HUDEP-2 (cell line): ENCODE results near the gene TMEM231.
"Not testable (repeated sequence)": the region's sequence is repeated elsewhere in the genome, so short reads cannot be mapped to it uniquely, and the experiment has no call there.

Experiments used
- DNase-seq, 76 experiments: peaks; one replicate each; lab custom pipeline; 2025; ENCODE audit not compliant: unreplicated experiment in 76 of 76; lab: John Stamatoyannopoulos, UW

Gene TMEM231

DNA sequence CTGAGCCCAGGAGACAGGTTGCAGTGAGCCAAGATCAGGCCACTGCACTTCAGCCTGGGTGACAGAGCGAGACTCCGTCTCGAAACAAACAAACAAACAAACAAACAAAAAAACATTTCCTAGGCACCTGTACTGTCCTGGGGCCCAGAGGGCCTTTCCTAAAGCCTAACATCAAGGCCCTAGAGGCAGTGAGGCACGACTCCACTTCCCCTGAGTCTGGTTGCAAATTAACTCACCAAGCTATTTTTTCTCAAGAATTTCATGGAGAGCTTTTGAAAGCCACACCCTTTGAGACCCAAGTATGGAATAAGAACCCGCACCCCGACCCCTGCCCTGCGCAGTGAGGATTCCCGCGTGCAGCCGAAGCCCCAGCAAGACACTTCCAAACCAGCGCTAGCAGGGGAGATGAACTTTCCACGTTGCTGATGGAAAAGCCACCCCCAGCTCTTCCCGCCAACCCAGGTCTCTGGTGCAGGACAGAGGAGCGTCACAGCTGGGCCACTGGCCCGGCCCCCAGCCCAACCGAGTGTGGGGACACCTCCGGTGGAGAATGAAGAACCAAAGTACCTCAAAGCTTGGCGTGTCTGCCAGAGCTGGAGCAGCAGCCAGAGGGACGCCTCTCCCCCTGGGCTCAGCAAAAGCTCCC, 21.4 kb downstream of the TMEM231 start:
- no peak for DNase-seq

DNA sequence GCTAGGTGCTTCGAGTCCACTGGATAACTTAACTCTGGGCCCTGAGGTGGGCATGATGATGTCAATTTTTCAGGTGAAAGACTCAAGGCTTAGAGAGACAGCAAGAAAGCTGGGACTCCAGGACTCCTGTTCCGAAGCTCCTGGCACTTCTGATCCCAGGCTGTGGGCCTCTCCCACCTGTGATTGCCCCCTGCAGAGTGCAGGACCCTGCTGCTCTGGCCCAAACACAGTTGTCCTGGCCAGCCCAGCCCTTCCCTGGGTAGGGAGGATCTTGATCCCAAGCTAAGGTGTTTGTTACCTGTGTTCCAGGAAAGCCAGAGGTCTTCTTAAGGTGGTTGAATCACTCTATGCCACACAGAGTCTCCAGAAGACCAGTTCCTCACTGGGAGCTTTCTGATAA, 23.3 kb downstream of the TMEM231 start:
- no peak for DNase-seq

DNA sequence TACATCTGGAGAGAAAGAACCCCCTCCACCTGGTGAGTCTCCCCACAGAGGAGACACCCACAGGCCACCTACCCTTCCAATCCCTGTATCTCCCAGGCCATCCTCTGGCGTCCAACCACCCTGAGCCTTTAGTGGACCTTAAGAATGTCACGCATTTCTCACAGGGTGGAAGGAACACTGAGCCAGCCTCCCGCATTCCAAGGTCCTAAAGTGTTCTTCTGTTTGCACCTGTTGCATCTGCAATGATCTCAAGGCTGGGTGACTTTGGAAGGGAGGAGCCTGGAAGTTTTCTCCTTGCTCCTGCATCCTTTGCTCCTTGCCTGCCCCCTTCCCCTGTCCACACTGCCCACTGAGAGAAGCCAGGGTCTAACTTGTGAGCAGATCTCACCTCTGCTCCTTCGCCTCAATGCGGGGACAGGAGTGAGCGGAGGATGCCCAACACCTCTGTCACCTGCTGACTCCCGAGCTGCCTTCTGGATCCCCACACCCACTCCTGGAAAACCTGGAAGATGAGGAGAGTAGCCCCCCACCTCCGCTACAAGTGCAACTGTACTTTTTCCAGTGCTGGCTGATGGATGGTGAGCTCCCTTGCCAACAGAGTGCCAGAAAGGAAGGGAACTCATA, 23.8 kb downstream of the TMEM231 start:
- no peak for DNase-seq

DNA sequence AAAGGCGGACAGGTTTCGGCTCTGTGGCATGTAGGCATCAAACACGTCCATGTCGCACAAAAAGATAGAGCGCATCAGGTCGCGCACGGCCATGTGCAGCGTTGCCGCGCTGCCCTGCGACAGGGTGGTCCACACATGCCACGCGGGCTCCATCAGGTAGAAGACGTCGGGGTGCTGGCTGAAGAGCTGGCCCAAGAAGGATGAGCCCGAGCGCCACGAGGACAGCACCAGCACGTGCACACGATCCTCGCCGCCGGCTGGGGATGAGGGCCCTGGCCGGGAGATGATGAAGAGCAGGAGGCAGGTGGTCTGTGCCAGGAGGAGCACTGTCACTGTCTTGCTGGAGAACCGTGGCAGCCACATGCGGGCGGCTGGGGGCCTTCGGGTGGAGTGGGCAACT, 26.1 kb downstream of the TMEM231 start:
- DNase-seq, result no peak

DNA sequence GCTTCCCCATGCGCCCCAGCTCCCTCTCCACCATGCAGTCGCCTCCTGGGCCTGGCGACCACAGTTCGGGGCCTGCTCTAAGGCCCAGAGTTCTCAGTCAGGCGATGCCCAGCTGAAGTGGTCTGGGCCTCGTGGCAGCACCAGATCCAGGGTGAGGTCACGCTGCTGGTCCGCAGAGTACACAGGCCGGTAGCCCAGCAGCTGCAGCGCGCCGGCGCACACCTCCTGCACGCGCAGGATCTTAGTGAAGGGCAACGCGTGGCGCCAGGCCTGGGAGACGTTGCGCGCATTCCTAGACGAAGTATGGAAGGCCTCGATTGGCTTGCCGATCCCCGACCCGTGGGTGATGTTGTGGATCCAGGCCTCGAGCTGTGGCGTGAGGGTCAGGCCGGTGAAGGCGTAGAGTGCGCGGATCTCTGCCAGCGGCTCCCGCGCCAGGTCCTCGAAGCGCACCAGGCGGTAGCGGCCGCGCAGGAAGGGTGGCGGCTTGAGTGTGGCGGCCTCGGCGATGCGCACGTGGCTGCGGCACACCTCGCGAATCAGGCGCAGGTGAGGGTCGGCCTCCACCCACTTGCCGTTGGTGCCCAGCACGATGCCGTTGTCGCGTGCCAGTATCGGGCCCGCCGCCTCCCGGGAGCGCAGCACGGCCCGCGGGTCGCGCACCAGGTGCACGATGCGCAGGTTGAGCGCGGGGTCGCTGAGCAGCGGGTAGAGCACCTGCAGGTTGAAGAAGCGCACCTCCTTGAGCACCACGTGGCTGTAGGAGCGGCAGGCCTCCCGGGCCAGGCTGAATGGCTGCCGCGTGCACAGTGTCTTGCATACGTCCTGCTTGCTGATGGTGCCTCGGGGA, 26.8 kb downstream of the TMEM231 start:
- DNase-seq, result no peak

DNA sequence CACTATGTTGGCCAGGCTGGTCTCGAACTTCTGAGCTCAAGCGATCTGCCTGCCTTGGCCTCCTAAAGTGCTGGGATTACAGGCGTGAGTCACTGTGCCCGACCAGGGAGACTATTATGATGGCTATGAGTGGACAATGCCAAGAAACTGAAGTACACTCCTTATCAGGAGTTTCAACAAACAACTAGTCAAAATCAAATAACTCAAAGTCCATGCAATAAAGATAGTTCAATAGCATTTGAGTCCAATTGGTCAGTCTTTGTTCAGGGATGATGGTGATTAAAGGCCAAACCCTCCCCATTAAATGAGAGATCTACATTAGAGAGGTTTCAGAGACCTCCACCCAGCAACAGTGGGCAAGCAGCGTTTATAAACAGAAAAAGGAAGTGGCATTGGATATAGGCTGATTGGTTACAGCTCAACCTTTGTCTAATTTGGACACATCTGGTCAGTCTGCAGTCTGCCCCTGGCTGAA, 28.2 kb downstream of the TMEM231 start:
- DNase-seq, result no peak

DNA sequence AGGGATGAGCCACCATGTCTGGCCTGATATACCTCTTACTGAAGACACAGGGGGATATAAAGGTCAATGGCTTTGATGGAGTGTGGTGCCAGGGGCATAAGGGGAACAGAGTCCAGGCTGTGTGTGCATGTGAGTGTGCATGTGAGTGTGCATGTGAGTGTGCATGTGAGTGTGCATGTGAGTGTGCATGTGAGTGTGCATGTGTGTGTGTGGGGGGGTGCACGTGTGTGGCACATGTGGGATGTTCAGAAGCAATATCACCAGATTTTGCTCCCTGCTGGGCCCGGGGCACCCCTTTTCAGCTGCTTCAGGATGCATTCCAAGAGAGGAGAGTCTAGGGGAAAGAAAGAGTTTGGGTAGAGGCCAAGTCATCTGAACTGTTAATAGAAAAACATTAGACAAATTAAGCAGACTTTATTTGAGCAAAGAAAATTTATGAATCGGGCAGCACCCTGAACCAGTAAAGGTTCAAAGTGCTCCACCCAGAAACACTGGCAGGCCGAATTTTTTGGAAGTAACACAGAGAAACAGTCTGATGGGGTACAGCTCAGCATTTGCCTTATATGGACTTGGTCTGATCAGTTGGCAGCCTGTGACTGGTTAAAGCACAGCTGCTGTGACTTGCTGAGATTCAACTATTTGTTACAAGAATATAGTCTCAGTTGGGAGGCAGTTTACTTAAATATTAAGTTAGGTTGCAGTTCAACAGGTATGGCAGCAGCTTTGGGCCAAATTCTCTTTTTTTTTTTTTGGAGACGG, 29.8 kb downstream of the TMEM231 start:
- DNase-seq, result no peak

DNA sequence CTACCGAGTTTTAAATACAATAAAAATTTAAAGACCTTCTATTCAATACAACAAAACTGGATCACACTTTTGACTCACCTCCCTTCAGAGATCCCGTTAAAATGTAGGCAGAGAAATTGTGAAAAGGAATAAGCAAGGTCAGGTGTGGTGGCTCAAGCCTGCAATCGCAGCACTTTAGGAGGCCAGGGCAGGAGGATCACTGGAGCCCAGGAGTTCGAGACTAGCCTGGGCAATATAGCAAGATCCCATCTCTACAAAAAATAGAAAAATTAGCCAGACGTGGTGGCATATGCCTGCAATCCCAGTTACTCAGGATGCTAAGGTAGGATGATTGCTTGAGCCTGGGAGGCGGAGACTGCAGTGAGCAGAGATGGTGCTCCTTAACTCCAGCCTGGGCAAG, 36.9 kb downstream of the TMEM231 start:
- DNase-seq, result no peak

DNA sequence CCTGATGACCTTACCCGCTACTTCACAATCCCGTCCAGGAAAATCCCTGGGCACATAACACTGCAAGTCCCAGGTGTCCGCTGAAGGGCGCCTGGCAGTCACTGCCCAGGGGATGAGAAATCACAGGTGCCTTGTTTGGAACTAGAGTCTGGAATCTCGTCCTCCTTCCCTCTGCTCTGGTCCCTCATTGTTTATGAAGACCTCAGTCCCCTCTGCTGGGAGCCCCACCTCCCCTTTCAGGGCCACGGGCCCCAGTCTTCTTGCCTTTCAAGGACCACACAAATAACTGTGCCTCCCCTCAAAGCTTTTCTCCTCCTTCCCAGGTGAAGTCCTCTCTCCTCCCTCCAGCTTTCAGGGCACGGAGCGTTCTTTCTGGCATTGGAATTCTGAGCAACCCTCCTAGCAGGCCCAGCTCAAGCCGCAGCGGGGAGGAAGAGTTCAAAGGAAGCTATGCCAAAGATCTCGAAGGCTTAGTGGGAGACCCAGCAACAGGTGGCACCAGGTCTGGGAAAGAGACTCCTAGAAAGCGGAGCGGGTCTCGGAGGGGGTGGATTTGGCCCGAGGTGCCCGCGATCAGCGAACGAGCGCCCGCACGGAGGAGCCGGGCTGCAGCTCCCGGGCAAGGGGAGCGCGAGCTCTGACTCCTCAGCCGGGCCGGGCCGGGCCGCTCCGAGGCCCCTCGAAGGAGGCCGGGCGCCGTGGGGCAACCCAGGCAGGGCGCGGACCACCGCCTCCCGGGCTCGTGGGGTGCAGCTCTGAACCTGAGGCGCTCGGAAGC, 39.7 kb downstream of the TMEM231 start:
- peak in 1 of 76 experiments; percentile 16 for DNase-seq

DNA sequence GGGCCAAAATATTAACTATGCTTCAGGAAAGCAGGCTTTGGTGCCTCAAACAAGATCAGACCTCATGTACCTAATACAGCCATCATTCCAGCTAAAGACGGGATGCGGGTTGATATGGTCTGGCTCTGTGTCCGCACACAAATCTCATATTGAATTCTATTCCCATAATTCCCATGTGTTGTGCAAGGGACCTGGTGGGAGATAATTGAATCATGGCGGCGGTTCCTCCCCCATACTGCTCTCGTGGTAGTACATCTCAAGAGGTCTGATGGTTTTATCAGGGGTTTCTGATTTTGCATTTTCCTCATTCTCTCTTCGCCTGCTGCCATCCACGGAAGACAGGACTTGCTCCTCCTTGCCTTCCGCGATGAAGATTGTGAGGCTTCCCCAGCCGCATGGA, 41.8 kb downstream of the TMEM231 start:
- no peak for DNase-seq

DNA sequence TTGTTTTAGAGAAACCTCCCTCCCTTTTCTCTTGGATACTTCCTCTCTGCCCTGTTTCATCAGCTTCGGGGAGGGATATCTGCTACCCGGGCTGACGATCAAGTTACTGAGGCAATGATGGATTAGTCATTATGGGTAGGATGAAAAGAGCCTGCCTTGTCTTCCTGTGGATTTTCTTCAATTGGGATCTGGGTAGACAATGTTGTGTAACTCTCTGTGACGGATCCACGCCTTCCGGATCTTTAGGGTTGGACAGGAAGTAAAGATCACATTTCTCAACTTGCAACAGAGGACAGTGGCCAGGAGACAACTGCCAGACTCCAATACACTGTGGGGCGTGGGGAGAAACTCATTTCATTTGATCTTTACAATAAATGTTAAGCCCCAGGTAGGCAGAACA, 49.5 kb downstream of the TMEM231 start:
- DNase-seq, result no peak

DNA sequence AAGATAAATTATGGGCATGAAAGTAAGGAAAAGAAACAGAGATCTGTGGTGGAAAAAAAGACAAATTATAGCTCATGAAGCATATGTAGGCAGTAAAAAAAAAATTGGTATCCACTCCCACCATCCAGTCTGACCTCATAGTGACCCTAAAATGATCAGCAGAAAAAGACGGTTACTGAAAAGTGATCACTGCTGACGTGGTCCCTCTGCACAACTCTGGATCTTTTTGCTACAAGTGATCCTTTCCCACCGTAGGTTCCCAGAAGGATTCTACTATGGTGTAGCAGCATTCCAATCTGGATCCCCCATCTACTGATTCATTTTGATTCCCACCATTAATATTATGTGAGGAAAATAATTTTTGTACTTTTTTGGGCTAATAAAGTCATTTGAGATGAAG, 49.9 kb downstream of the TMEM231 start:
- DNase-seq, result no peak

DNA sequence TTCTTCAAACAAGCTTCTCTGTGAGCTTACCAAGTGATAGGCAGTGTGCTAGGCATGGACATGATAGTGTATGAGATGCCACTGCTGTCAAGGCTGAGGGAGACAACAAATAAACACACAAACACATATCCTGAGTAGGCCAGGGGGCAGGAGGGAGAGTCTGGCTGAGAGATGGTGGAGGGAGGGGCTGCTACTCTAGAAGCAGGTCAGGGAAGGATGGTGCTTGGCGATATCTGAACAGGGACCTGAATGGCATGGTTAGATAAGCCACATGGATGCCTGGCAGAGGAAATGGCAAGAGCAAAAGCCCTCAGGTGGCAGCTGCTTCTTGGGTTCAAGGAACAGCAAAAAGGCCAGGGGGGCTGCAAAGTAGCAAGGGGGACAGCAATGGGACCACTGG, 52.3 kb downstream of the TMEM231 start:
- DNase-seq, result peak in 67 of 76 experiments; percentile 8 to 86 (median 53)

DNA sequence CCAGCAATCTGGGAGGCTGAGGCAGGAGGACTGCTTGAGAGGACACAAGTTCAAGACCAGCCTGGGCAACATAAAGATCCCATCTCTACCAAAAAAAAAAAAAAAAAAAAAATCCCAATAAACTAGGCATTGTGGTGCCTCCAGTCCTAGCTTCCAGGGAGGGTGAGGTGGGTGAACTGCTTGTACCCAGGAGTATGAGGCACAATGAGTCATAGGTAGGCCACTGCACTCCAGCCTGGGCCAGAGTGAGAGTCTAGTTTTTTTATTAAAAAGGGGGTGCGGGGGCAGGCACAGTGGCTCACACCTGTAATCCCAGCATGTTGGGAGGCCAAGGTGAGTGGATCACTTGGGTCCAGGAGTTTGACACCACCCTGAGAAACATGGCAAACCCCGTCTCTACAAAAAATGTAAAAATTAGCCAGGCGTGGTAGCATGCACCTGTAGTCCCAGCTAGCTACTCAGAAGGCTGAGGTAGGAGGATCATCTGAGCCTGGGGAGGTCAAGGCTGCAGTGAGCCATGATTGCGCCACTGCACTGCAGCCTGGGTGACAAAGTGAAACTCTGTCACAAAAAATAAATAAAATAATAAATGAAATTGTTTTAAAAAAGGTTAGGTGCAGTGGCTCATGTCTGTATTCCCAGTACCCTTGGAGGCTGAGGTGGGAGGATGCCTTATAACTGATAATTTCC, 53.0 kb downstream of the TMEM231 start:
- no peak for DNase-seq

DNA sequence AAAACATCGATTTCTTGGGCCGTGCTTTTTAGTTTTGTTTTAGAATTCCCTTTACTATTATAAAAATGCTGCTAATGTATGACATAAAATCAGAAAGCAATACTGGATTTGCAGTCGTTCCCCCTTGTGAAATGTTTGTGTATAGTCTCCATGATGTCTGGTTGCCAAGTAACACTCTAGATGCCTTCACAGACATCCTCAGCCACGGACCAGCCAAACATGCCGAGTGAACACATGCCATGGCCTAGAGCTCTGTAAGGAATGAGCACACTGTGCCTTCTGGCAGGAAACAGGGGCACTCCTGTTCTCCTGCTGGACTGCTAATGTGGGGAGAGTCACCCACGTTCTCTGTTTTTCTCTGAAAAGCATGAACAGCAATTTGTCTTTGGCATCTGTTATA, 54.2 kb downstream of the TMEM231 start:
- not testable (repeated sequence) for DNase-seq

DNA sequence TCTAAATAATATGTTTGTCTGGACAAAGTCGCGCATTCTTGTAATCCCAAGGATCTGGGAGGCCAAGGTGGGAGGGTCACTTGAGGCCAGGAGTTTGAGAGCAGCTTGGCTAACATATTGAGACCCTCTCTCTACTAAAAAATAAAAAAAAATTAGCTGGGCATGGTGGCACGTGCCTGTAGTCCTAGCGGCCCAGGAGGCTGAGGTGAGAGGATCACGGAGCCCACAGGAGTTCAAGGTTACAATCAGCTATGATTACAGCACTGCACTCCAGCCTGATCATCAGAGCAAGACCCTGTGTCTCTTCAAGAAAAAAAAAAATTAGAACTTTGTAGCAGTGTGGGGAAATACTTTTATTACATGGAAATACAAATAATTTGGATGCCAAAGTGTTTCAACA, 54.7 kb downstream of the TMEM231 start:
- no peak for DNase-seq

DNA sequence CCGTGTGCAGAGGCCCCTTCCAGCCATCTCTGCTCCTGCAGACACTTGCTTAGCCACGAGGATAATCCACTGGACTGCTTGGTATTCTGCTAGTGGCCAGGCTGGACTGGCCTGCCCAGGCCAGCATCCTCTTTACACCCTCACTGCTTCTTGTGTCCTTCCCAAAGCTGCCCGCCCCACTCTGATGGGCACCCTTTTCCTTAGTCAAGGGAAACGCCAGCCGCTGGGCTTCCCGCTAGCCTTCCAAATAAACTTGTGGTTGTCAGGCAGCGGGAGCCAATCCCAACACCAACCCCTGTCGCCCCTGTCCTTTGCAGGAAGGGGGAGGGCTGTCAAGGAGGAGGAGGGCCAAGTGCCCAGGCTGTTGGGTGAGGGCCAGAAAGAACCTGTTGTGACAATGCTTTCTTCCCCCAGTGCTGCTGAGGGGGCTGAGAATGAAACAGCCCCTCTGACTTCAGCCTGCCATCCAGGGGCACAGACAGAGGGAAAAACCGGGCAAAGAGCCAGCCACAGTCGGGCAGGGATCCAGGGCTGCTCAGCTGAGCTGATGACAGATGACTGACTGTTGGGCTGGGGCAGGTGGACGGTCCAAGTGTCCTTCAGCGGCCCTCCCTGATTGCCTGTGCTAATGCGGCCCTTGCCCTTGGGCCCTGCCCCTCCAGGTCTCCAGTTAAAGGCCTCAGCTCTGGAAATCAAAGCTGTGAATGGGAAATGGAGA, 57.3 kb downstream of the TMEM231 start:
- peak in 35 of 76 experiments; percentile 6 to 54 (median 22) for DNase-seq

DNA sequence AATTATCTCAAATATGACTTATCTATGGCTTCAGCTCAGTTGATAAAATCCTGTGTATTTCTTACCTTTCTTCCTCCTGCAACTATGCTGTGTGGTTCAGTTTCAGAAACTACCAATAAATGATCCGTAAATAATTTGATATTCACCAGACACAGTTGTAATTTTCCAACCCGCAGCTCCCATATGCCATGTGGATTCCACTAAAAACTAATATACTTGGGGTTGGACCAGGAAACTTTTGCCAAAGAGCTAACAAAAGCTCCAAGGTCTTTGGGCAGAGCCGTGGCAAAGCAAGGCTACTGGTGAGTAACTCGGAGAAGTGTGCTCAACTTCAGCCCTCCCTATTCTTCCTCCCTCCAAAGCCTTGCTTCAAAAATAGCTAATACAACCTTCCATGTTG, 58.5 kb downstream of the TMEM231 start:
- no peak for DNase-seq

DNA sequence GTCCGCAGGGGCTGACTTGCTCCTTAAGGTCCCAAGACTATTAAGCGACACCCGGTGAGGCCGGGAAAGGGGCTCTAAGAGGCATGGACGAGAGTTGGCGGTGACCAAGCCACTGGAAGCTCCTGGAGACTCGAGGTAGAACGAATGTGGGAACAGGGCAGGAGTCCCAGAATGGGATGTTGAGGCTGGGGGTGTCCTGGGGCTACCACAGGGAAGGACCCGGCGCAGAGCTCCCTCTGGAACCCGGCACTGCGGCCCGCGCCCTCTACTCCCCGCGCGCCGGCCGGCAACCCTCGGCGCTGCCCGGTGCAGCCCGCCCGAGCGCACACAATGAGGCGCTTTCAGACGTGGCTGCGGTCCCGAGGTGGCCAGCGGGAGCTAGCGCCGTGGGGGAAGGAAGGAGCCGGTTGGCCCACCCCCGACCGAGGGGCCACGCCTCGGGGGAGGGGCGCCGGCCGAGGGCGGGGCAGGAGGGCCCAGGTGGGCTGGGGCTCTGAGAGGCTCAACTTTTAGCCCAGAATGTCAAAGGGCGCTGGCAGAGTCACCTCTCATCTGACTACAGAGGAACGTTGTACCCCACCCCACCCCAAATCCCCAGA, 60.9 kb downstream of the TMEM231 start, which contains the start of gene CHST6:
CHST6 (minus strand) TSS at position 366 of the 599 bp plus-strand sequence. CDS start 15,613 bp downstream, outside the sequence.
- DNase-seq, result no peak
